Central memory CD8-positive, alpha-beta T cell (primary cell): ENCODE results near the gene POTEE.
"Not testable (repeated sequence)": the region's sequence is repeated elsewhere in the genome, so short reads cannot be mapped to it uniquely, and the experiment has no call there.

Experiments
- ATAC-seq: fragments of 150-1000 bp; cut with Tn5 transposase; replicated peaks from 2 replicates; pipeline ENCODE4 v1.10.0; 2022; ENCODE audit warnings: mild to moderate bottlenecking, moderate FRiP score, moderate number of reproducible peaks; ENCODE audit not compliant: poor library complexity, severe bottlenecking; ENCODE audit errors: extremely low read depth
- DNase-seq, 2 donors: peaks; one replicate each; pipeline ENCODE4 v3.0.0; 2021; ENCODE audit warnings: low spot score in 2 of 2
- H3K27ac Mint-ChIP-seq: one replicate; pipeline ENCODE4 v1.8.0; 2022; ENCODE audit warnings: low read depth, mild to moderate bottlenecking, moderate library complexity, mixed read lengths
- H3K27me3 Mint-ChIP-seq: one replicate; pipeline ENCODE4 v1.8.0; 2022; ENCODE audit warnings: mixed read lengths
- H3K36me3 Mint-ChIP-seq: one replicate; pipeline ENCODE4 v1.8.0; 2022; ENCODE audit warnings: mild to moderate bottlenecking, moderate library complexity, mixed read lengths; ENCODE audit not compliant: insufficient read depth
- H3K4me1 Mint-ChIP-seq: one replicate; pipeline ENCODE4 v1.8.0; 2022; ENCODE audit warnings: mixed read lengths
- H3K4me3 Mint-ChIP-seq: one replicate; pipeline ENCODE4 v1.8.0; 2022; ENCODE audit warnings: mild to moderate bottlenecking, moderate library complexity, mixed read lengths
- H3K9me3 Mint-ChIP-seq: one replicate; pipeline ENCODE4 v1.8.0; 2022; ENCODE audit warnings: mixed read lengths

Gene POTEE

GRCh38 chr2:131209030-131209772, at the start of gene POTEE:
Gene POTEE (plus strand): TSS chr2:131209536. CDS start chr2:131218403, 8,867 bp downstream.
- H3K4me3 Mint-ChIP-seq, ATAC-seq, H3K27ac Mint-ChIP-seq, DNase-seq, H3K9me3 Mint-ChIP-seq, H3K36me3 Mint-ChIP-seq, H3K4me1 Mint-ChIP-seq, H3K27me3 Mint-ChIP-seq: not testable (repeated sequence)

- H3K4me3 Mint-ChIP-seq, DNase-seq, H3K27ac Mint-ChIP-seq, H3K4me1 Mint-ChIP-seq, H3K9me3 Mint-ChIP-seq, H3K36me3 Mint-ChIP-seq, ATAC-seq: not testable (repeated sequence)
- H3K27me3 Mint-ChIP-seq: peaks cover 24% of the 10 kb centered on the region
Observed at GRCh38 chr2:131165562-131165961, 43.8 kb upstream of the POTEE start.

GRCh38 chr2:131168538-131168937, 40.8 kb upstream of the POTEE start:
- peaks cover 40% of the 10 kb centered on the region for H3K27me3 Mint-ChIP-seq
- no peak for DNase-seq
- no peak for ATAC-seq
- H3K36me3 Mint-ChIP-seq: no peaks in the 10 kb centered on the region
- H3K4me3 Mint-ChIP-seq: no peak overlapping the region
- no peaks in the 10 kb centered on the region for H3K9me3 Mint-ChIP-seq
- H3K27ac Mint-ChIP-seq: no peak overlapping the region
- no peaks in the 10 kb centered on the region for H3K4me1 Mint-ChIP-seq

GRCh38 chr2:131178050-131178449, 31.3 kb upstream of the POTEE start:
- H3K4me1 Mint-ChIP-seq, H3K4me3 Mint-ChIP-seq, DNase-seq, H3K36me3 Mint-ChIP-seq, ATAC-seq, H3K9me3 Mint-ChIP-seq, H3K27ac Mint-ChIP-seq: not testable (repeated sequence)
- H3K27me3 Mint-ChIP-seq: peaks cover 62% of the 10 kb centered on the region

- H3K4me3 Mint-ChIP-seq, ATAC-seq, DNase-seq, H3K36me3 Mint-ChIP-seq, H3K4me1 Mint-ChIP-seq, H3K27ac Mint-ChIP-seq, H3K9me3 Mint-ChIP-seq: not testable (repeated sequence)
- H3K27me3 Mint-ChIP-seq: peaks cover 66% of the 10 kb centered on the region
Observed at GRCh38 chr2:131178721-131179418, 30.5 kb upstream of the POTEE start.

GRCh38 chr2:131181451-131181850, 27.9 kb upstream of the POTEE start:
- not testable (repeated sequence) for H3K4me1 Mint-ChIP-seq, DNase-seq, H3K9me3 Mint-ChIP-seq, H3K36me3 Mint-ChIP-seq, H3K4me3 Mint-ChIP-seq, ATAC-seq, H3K27ac Mint-ChIP-seq
- H3K27me3 Mint-ChIP-seq: peaks cover 50% of the 10 kb centered on the region

GRCh38 chr2:131193421-131193820, 15.9 kb upstream of the POTEE start:
- not testable (repeated sequence) for DNase-seq

GRCh38 chr2:131196186-131196585, 13.2 kb upstream of the POTEE start:
- H3K27me3 Mint-ChIP-seq: not testable (repeated sequence)

More at GRCh38 chr2:131193421-131193820, 15.9 kb upstream of the POTEE start:
- H3K9me3 Mint-ChIP-seq, H3K36me3 Mint-ChIP-seq, H3K4me1 Mint-ChIP-seq, ATAC-seq, H3K4me3 Mint-ChIP-seq, H3K27ac Mint-ChIP-seq: not testable (repeated sequence)
- peaks cover 27% of the 10 kb centered on the region for H3K27me3 Mint-ChIP-seq

GRCh38 chr2:131201098-131201497, 8.2 kb upstream of the POTEE start:
- H3K4me1 Mint-ChIP-seq: no peaks in the 10 kb centered on the region

More at GRCh38 chr2:131196186-131196585, 13.2 kb upstream of the POTEE start:
- not testable (repeated sequence) for H3K36me3 Mint-ChIP-seq, H3K4me3 Mint-ChIP-seq, ATAC-seq, H3K9me3 Mint-ChIP-seq, H3K27ac Mint-ChIP-seq, H3K4me1 Mint-ChIP-seq, DNase-seq

GRCh38 chr2:131207839-131208238, 1.5 kb upstream of the POTEE start:
- not testable (repeated sequence) for H3K4me3 Mint-ChIP-seq, DNase-seq, H3K27me3 Mint-ChIP-seq, H3K36me3 Mint-ChIP-seq, H3K27ac Mint-ChIP-seq, H3K9me3 Mint-ChIP-seq, H3K4me1 Mint-ChIP-seq, ATAC-seq

More at GRCh38 chr2:131201098-131201497, 8.2 kb upstream of the POTEE start:
- no peak overlapping the region for H3K4me3 Mint-ChIP-seq
- no peak overlapping the region for H3K27ac Mint-ChIP-seq
- peaks cover 6% of the 10 kb centered on the region for H3K27me3 Mint-ChIP-seq
- ATAC-seq: no peak
- no peaks in the 10 kb centered on the region for H3K9me3 Mint-ChIP-seq
- no peak for DNase-seq
- no peaks in the 10 kb centered on the region for H3K36me3 Mint-ChIP-seq

GRCh38 chr2:131209773-131210104, 403 bp downstream of the POTEE start:
- not testable (repeated sequence) for H3K27me3 Mint-ChIP-seq, H3K4me1 Mint-ChIP-seq, H3K27ac Mint-ChIP-seq, DNase-seq, ATAC-seq, H3K9me3 Mint-ChIP-seq, H3K4me3 Mint-ChIP-seq, H3K36me3 Mint-ChIP-seq

- not testable (repeated sequence) for DNase-seq, H3K27ac Mint-ChIP-seq
Observed at GRCh38 chr2:131210434-131211211, 1.3 kb downstream of the POTEE start.

More at GRCh38 chr2:131210434-131211211, 1.3 kb downstream of the POTEE start:
- H3K4me1 Mint-ChIP-seq, H3K36me3 Mint-ChIP-seq, H3K27me3 Mint-ChIP-seq, H3K9me3 Mint-ChIP-seq, H3K4me3 Mint-ChIP-seq: not testable (repeated sequence)
- peak; percentile 28 for ATAC-seq
